Epidermal melanocyte (primary cell): ENCODE data around the gene MMP15.
"Not testable (repeated sequence)": the region's sequence is repeated elsewhere in the genome, so short reads cannot be mapped to it uniquely, and the experiment has no call there.

ENCODE experiments used
- DNase-seq: peaks from one replicate; pipeline ENCODE4 v3.0.0; 2011; ENCODE audit warnings: low spot score; ENCODE audit not compliant: insufficient read length

The MMP15 gene

DNA sequence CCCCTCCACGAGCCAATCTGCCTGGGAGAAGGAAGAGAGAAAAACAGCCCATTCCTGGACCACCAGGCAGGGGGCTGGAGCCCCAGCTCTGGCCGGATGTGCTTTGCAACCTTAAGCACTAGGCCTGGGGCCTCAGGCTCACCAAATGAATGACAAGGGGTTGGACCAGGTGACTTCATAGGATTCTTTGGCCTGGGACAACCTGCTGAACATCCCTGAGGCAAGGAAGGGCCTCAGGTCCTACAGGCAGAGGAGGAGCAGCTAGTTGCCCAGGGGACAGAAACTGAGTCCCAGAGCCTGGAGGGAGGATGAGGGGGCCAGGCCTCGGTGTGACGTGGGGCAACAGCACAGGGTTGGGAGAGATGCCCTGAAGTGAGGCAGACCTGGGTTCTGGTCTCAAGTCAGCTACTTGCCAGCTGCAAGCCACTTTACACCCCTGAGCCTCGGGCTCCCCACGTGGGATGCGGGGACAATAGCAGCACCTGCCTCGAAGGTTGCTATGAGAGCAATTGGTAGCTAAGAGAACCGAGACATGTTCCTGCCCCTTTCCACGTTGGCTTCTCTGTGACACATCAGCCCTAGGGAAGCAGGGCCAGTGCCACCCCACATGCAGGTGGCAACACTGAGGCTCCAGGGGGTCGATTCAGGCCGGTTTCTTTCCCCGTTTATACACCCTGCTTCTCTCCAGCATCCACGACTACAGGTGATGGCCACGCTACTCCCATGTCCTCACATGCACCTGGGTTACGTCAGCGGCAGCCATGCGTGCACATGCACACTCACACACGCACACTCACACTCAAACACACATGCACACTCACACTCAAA lies 61.0 kb downstream of the MMP15 start:
- no peak for DNase-seq

DNA sequence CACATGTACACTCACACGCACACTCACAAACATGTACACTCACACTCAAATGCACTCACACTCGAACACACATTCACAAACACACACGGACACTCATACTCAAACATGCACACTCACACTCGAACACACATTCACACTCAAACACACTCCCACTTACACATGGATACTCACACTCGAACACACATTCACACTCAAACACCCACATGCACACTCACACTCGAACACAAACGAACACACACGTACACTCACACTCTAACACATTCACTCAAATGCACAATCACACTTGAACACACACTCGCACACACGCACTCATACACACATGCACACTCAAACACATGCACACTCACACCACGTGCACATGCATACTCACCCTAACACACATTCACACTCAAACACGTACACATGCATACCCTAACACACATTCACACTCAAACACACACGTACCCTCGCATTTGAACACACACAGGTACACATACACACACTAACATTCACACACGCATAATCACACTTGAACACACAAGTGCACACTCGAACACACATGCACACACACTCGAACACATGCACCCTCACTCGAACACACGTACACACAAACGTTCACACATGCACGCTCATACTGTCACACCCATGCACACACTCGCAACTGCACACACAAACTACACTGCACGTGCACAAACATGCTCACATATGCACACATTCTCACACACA lies 61.8 kb downstream of the MMP15 start:
- DNase-seq: no peak

DNA sequence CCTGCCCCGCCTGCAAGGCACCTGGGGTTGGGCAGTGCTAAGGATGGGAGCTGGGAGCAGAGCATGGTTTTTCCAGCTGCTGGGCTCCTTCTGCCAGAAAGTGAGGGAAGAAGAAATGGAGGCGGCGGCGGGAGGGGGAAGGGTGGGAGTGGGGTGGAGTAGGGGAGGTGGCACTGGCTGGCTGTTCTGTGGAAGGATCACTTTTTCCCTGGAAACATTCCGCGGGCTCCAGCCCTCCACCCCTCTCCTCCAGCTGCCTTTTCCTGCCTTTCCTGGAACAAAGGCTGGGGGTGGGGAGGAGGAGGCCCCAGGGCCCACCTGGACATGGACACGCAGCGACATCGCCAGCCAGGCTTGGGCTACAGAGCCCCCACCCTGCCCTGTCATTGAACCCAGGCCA lies 62.5 kb downstream of the MMP15 start:
- no peak for DNase-seq

DNA sequence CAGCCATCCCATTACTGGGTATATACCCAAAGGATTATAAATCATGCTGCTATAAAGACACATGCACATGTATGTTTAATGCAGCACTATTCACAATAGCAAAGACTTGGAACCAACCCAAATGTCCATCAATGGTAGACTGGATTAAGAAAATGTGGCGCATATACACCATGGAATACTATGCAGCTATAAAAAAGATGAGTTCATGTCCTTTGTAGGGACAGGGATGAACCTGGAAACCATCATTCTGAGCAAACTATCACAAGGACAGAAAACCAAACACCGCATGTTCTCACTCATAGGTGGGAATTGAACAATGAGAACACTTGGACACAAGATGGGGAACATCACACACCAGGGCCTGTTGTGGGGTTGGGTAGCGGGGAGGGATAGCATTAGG lies 64.8 kb downstream of the MMP15 start:
- not testable (repeated sequence) for DNase-seq

DNA sequence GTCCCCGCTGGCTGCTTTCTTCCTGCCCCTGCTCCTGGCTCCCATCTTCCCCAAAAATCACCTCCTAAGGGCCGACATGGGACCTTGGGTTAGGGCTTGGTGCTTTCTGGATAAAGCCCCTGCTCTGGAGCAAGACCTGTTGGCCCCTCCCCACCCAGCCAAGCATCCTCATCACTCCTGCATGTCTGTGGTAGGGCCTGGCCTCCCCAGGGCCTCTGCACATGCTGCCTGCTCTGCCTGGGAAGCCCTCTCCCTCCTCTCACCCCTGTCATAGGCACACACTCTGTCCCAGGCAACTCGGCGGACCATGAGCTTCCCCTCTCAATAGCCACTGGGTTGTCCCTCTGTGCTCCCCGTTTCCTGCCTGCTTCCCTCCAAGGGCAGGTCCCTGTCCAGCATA lies 68.5 kb downstream of the MMP15 start:
- DNase-seq: no peak

DNA sequence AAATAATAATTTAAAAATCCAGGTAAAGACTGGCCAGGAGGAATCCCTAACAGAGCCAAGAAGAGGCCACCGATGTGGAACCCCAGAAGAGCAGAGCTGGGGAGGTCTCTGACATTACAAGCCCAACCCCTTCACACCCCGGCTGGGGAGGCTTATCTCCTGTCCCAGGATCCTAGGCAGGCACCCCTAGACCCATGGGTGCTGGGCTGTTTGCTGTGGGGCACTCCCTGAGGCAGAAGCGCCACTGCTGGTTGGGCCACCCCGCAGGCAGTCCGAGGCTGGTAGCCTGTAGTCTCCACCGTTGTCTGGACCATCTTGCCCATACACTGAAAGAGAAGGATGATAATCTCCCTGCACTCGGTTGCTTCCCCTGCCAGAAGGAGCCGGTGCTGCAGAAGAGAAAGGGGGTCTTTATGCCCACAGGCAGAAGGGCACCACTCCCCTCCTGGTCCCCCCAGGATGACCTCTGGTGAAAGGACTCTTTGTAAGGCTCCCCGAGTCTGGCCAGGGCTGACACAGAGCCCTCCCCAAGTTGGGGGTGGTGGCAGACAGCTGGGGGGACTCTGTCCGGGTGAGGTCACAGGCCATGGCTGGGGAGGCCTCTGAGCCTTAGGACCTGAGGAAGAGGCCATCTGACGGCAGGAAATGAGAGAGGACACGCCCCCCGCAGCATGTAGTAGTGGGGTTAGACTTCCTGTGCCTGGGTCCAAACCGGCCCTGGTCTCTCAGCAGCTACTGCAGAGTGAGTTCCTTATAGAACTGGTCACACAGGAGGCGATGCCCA lies 69.4 kb downstream of the MMP15 start:
- no peak for DNase-seq

DNA sequence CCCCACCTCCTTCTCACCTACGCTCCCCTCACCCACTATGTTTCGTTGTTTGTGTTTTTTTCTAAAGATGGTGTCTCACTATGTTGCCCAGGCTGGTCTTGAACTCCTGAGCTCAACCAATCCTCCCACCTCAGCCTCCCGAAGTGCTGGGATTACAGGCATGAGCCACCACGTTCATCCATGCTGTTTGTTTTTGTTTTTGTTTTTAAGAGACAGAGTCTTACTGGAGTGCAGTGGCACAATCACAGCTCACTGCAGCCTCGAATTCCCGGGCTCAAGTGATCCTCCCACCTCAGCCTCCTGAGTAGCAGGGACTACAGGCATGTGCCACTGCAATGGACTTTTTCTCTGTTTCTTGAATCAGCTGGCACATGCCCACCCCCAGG lies 70.0 kb downstream of the MMP15 start:
- not testable (repeated sequence) for DNase-seq

DNA sequence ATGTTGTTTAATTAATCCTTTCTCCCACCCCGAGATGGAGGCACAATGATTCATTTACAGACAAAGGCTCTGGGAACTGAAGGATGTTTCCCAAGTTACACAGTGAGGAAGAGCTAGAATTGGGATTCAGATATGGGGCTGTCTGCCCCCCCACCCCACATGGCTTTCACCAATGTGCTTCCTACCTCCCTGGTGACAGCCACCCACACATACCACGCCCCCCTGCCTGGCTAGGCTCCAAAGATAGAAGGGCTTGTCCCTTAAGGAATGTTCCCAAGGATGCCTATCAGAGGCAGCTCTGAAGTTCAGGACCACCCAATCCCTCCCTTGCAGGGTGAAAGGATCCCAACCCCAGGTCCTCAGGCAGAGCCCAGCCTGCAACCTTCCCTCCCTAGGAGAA lies 70.7 kb downstream of the MMP15 start:
- DNase-seq: no peak
